SK-N-SH treated with all-trans-retinoic acid at 6 μM for 48 hours (cell line): ENCODE results near the gene LRCOL1.

Experiments used
- ATAC-seq: fragments of 200-7000 bp; cut with Tn5 transposase; 3 replicates; pipeline ENCODE4 v1.9.1; 2020; ENCODE audit warnings: mild to moderate bottlenecking, moderate library complexity
- ARNTL ChIP-seq: fragments of 450-650 bp; formaldehyde crosslinking; IDR thresholded peaks from 2 replicates; pipeline ENCODE4 v1.5.0; 2020; ENCODE audit warnings: low read depth, mild to moderate bottlenecking, moderate library complexity, borderline replicate concordance
- CSDC2 ChIP-seq: fragments of 250-450 bp; sonication (Bioruptor Pico); IDR thresholded peaks from 2 replicates; pipeline ENCODE4 v1.5.0; 2020; ENCODE audit warnings: mild to moderate bottlenecking, moderate library complexity
- CSRNP3 ChIP-seq: fragments of 250-450 bp; sonication (Bioruptor Pico); IDR thresholded peaks from 2 replicates; pipeline ENCODE4 v1.5.1; 2021; ENCODE audit warnings: mild to moderate bottlenecking, moderate library complexity
- ESRRG ChIP-seq: fragments of 250-450 bp; sonication (Bioruptor Pico); IDR thresholded peaks from 2 replicates; pipeline ENCODE4 v1.6.1; 2021; ENCODE audit warnings: mild to moderate bottlenecking
- GLIS3 ChIP-seq: fragments of 250-450 bp; sonication (Bioruptor Pico); IDR thresholded peaks from 2 replicates; pipeline ENCODE4 v1.5.0; 2020; ENCODE audit warnings: mild to moderate bottlenecking, moderate library complexity
- ISL1 ChIP-seq: fragments of 250-450 bp; sonication (Bioruptor Pico); IDR thresholded peaks from 2 replicates; pipeline ENCODE4 v2.1.2; 2022; ENCODE audit warnings: mild to moderate bottlenecking, moderate library complexity
- PATZ1 ChIP-seq: fragments of 250-450 bp; sonication (Bioruptor Pico); IDR thresholded peaks from 2 replicates; pipeline ENCODE4 v1.8.0; 2020; ENCODE audit warnings: mild to moderate bottlenecking, moderate library complexity, borderline replicate concordance
- POU6F1 ChIP-seq: fragments of 250-450 bp; sonication (Bioruptor Pico); IDR thresholded peaks from 2 replicates; pipeline ENCODE4 v1.8.0; 2021; ENCODE audit warnings: low read depth, mild to moderate bottlenecking, moderate library complexity, borderline replicate concordance
- PPARA ChIP-seq: fragments of 250-450 bp; sonication (Bioruptor Pico); IDR thresholded peaks from 2 replicates; pipeline ENCODE4 v1.5.0; 2020; ENCODE audit warnings: mild to moderate bottlenecking, borderline replicate concordance
- RARB ChIP-seq: fragments of 250-450 bp; sonication (Bioruptor Pico); IDR thresholded peaks from 2 replicates; pipeline ENCODE4 v1.8.0; 2021; ENCODE audit warnings: mild to moderate bottlenecking, moderate library complexity
- SNAI2 ChIP-seq: fragments of 250-450 bp; sonication (Bioruptor Pico); IDR thresholded peaks from 2 replicates; pipeline ENCODE4 v1.5.0; 2020; ENCODE audit warnings: mild to moderate bottlenecking, moderate library complexity
- TCF4 ChIP-seq: fragments of 250-450 bp; sonication (Bioruptor Pico); IDR thresholded peaks from 2 replicates; pipeline ENCODE4 v1.8.0; 2021; ENCODE audit warnings: mild to moderate bottlenecking, moderate library complexity, borderline replicate concordance
- TOX ChIP-seq: fragments of 250-450 bp; sonication (Bioruptor Pico); IDR thresholded peaks from 2 replicates; pipeline ENCODE4 v1.8.0; 2021; ENCODE audit warnings: mild to moderate bottlenecking, moderate library complexity, borderline replicate concordance
- TSHZ2 ChIP-seq: fragments of 250-450 bp; sonication (Bioruptor Pico); IDR thresholded peaks from 2 replicates; pipeline ENCODE4 v1.5.0; 2020; ENCODE audit warnings: mild to moderate bottlenecking, moderate library complexity
- ZC3H10 ChIP-seq: fragments of 250-450 bp; sonication (Bioruptor Pico); IDR thresholded peaks from 2 replicates; pipeline ENCODE4 v1.5.1; 2021; ENCODE audit warnings: mild to moderate bottlenecking, moderate library complexity
- ZFP3 ChIP-seq: fragments of 250-450 bp; sonication (Bioruptor Pico); IDR thresholded peaks from 2 replicates; pipeline ENCODE4 v1.5.0; 2020; ENCODE audit warnings: mild to moderate bottlenecking, moderate library complexity
- ZFP30 ChIP-seq: fragments of 450-650 bp; formaldehyde crosslinking; IDR thresholded peaks from 2 replicates; pipeline ENCODE4 v1.5.0; 2022; ENCODE audit warnings: mild to moderate bottlenecking, moderate library complexity
- ZNF565 ChIP-seq: fragments of 450-650 bp; formaldehyde crosslinking; conservative IDR thresholded peaks from 2 replicates; pipeline ENCODE4 v1.5.0; 2020; ENCODE audit warnings: low read depth, mild to moderate bottlenecking, moderate library complexity
- ZNF70 ChIP-seq: fragments of 450-650 bp; formaldehyde crosslinking; IDR thresholded peaks from 2 replicates; pipeline ENCODE4 v1.5.0; 2020; ENCODE audit warnings: mild to moderate bottlenecking, moderate library complexity
- ZNF8 ChIP-seq: fragments of 450-650 bp; formaldehyde crosslinking; IDR thresholded peaks from 2 replicates; pipeline ENCODE4 v1.5.0; 2020; ENCODE audit warnings: mild to moderate bottlenecking, moderate library complexity

LRCOL1 gene

GRCh38 chr12:132631666-132632065, 21.3 kb upstream of the LRCOL1 start:
- no peak for TF ChIP-seq ZC3H10
- TF ChIP-seq CSDC2, result no peak
- TF ChIP-seq ESRRG, result no peak
- no peak for TF ChIP-seq GLIS3 (CRISPR knock-in tag)
- TF ChIP-seq ZFP3 (CRISPR knock-in tag), result no peak
- no peak for TF ChIP-seq POU6F1 (CRISPR knock-in tag)
- no peak for TF ChIP-seq ZNF8 (CRISPR knock-in tag)
- TF ChIP-seq SNAI2 (CRISPR knock-in tag), result no peak
- no peak for TF ChIP-seq PATZ1 (CRISPR knock-in tag)
- ATAC-seq, result no peak; the same call in 2 of the 3 replicates

GRCh38 chr12:132630672-132631071, 20.3 kb upstream of the LRCOL1 start:
- TF ChIP-seq CSRNP3 (CRISPR knock-in tag), result no peak
- no peak for TF ChIP-seq RARB (CRISPR knock-in tag)
- TF ChIP-seq ISL1 (CRISPR knock-in tag), result no peak
- TF ChIP-seq TOX (CRISPR knock-in tag), result no peak
- TF ChIP-seq SNAI2 (CRISPR knock-in tag), result no peak
- TF ChIP-seq ZNF565 (CRISPR knock-in tag), result no peak
- TF ChIP-seq ESRRG, result no peak
- no peak for TF ChIP-seq PPARA (CRISPR knock-in tag)
- TF ChIP-seq ARNTL (CRISPR knock-in tag), result no peak
- TF ChIP-seq TCF4 (CRISPR knock-in tag), result no peak
- TF ChIP-seq TSHZ2, result no peak
- no peak for TF ChIP-seq ZC3H10
- TF ChIP-seq PATZ1 (CRISPR knock-in tag), result no peak
- no peak for TF ChIP-seq ZFP30 (CRISPR knock-in tag)
- no peak for TF ChIP-seq CSDC2
- no peak for ATAC-seq

- no peak for TF ChIP-seq ZNF70
- ATAC-seq, result no peak
These were observed 18.9 kb upstream of the LRCOL1 start for GRCh38 chr12:132629330-132629729.
